Nephron progenitor cell (in vitro differentiated cells): ENCODE measurements around the gene MVK.

ENCODE experiments used
- DNase-seq: peaks from one replicate; pipeline ENCODE4 v3.0.0; 2021
- H3K27ac Mint-ChIP-seq: 2 replicates; pipeline ENCODE4 v1.8.0; 2021; ENCODE audit warnings: mild to moderate bottlenecking, moderate library complexity, mixed read lengths
- H3K27me3 Mint-ChIP-seq: 2 replicates; pipeline ENCODE4 v1.8.0; 2021; ENCODE audit warnings: mild to moderate bottlenecking, low read depth, mixed read lengths; ENCODE audit not compliant: poor library complexity
- H3K36me3 Mint-ChIP-seq: 2 replicates; pipeline ENCODE4 v1.8.0; 2021; ENCODE audit warnings: low read depth, mixed read lengths
- H3K4me1 Mint-ChIP-seq: 2 replicates; pipeline ENCODE4 v1.8.0; 2021; ENCODE audit warnings: mixed read lengths
- H3K4me3 Mint-ChIP-seq: 2 replicates; pipeline ENCODE4 v1.8.0; 2021; ENCODE audit warnings: mild to moderate bottlenecking, moderate library complexity, mixed read lengths
- H3K9me3 Mint-ChIP-seq: 2 replicates; pipeline ENCODE4 v1.8.0; 2021; ENCODE audit warnings: mild to moderate bottlenecking, moderate library complexity, mixed read lengths
- TF ChIP-seq, protein P1 (sequence below): fragments of 200-600 bp; sonication (generic); IDR thresholded peaks from 2 replicates; pipeline ENCODE4 v1.5.0; 2021; ENCODE audit warnings: antibody characterized with exemption

Gene MVK

DNA sequence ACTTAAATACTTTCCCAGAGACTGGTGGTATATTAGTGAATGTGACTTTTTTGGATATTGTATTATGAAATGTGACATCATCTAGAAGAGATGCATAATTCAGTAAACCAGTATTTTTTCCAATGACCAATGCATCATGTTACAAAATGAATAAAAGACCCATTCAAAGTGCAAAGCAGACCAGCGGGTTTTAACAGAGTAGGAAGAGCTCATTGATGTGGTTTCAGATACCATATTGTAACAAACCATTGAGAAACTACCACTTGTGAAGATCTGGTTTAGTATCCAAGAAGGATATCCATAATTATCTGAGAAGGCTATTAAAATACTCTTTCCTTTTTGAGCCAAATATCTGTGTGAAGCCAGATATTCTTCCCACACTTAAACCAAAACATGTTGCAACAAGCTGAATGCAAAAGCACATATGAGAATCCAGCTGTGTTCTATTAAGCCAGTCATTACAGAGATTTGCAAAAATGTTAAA lies 47.7 kb downstream of the MVK start:
- H3K9me3 Mint-ChIP-seq = no peaks in the 10 kb centered on the region
- H3K4me3 Mint-ChIP-seq = no peak overlapping the region
- no peak overlapping the region for H3K27ac Mint-ChIP-seq
- H3K27me3 Mint-ChIP-seq = peaks cover 20% of the 10 kb centered on the region
- no peaks in the 10 kb centered on the region for H3K36me3 Mint-ChIP-seq
- peaks cover 17% of the 10 kb centered on the region for H3K4me1 Mint-ChIP-seq
- no peak for DNase-seq
- TF ChIP-seq, protein P1, sequence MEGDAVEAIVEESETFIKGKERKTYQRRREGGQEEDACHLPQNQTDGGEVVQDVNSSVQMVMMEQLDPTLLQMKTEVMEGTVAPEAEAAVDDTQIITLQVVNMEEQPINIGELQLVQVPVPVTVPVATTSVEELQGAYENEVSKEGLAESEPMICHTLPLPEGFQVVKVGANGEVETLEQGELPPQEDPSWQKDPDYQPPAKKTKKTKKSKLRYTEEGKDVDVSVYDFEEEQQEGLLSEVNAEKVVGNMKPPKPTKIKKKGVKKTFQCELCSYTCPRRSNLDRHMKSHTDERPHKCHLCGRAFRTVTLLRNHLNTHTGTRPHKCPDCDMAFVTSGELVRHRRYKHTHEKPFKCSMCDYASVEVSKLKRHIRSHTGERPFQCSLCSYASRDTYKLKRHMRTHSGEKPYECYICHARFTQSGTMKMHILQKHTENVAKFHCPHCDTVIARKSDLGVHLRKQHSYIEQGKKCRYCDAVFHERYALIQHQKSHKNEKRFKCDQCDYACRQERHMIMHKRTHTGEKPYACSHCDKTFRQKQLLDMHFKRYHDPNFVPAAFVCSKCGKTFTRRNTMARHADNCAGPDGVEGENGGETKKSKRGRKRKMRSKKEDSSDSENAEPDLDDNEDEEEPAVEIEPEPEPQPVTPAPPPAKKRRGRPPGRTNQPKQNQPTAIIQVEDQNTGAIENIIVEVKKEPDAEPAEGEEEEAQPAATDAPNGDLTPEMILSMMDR = no peak

- Mint-ChIP-seq H3K4me1 (peaks cover 17% of the 10 kb centered on the region), H3K4me3 (no peak overlapping the region), H3K9me3 (no peaks in the 10 kb centered on the region), H3K27ac (no peak overlapping the region), H3K36me3 (no peaks in the 10 kb centered on the region), H3K27me3 (peaks cover 17% of the 10 kb centered on the region)
- DNase-seq = no peak
- TF ChIP-seq, protein P1 = no peak
Measured at GRCh38 chr12:109621901-109622364, 48.3 kb downstream of the MVK start.

DNA sequence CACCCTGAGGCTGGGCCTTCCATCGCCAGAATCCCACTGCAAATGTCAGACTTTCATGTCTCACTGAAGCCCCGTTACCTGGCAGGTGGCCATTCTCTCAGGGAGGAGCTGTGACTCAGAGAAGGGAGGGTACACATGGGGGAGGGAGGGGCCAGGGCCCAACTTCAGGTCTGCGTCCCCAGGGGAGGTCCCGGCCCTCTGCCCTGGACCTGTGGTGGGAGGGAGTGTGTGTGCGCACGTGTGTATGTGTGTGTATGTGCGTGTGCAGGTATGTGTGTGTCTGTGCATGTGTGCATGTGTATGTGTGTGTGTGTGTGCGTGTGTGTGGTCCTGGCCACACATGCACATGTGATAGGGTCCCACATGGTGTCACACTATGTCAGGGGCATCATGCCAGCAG lies 50.9 kb downstream of the MVK start:
- no peak for DNase-seq
- Mint-ChIP-seq H3K4me1 (peaks cover 17% of the 10 kb centered on the region), H3K27ac (no peak overlapping the region), H3K9me3 (no peaks in the 10 kb centered on the region), H3K4me3 (no peak overlapping the region), H3K27me3 (peaks cover 24% of the 10 kb centered on the region), H3K36me3 (no peaks in the 10 kb centered on the region)
- TF ChIP-seq, protein P1 = no peak

- Mint-ChIP-seq H3K4me3 (no peak overlapping the region), H3K27ac (no peak overlapping the region), H3K4me1 (peaks cover 17% of the 10 kb centered on the region), H3K36me3 (no peaks in the 10 kb centered on the region), H3K9me3 (no peaks in the 10 kb centered on the region), H3K27me3 (peaks cover 25% of the 10 kb centered on the region)
- DNase-seq = no peak
- TF ChIP-seq, protein P1 = no peak
Measured at GRCh38 chr12:109625131-109625559, 51.6 kb downstream of the MVK start.

DNA sequence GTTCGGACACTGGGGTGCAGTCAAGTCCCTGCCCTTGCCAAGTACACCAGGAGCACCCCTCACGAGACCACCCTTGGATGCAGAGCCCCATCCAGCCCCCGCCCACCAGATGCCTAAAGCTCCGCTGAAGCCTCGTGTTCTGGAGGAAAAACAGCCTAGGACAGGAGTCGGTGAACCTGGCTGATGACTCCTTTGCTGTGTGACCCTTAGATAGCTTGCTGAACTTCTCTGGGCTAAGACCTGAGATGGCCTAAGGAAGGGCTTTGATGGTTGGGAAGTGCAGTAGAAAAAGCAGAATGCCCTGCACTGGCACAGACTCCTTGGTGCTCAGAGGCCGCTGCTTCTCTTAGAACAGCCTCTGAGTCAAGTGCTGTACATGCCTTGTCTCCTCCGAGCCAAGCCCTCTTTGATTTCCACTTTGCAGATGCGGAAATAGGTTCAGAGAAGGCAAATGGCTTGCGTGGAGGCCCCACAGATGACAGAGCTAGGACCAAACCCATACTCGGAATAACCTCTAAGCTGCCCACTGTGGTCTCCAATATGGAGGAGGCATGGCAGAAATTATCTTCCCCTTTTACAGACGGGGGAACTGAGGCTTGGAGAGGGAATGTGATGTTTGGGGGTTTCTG lies 52.3 kb downstream of the MVK start:
- Mint-ChIP-seq H3K4me1 (peaks cover 17% of the 10 kb centered on the region), H3K9me3 (no peaks in the 10 kb centered on the region), H3K4me3 (no peak overlapping the region), H3K27ac (no peak overlapping the region), H3K36me3 (no peaks in the 10 kb centered on the region), H3K27me3 (peaks cover 27% of the 10 kb centered on the region)
- no peak for DNase-seq
- TF ChIP-seq, protein P1 = no peak
